Ovary (tissue), 3 donors: ENCODE results near the gene ANKRD31.

Source experiments
- CTCF ChIP-seq, 3 donors: fragments of 450-650 bp in 2 of 3; fragments of 200-600 bp in 1 of 3; IDR thresholded peaks; one replicate each; pipeline versions ENCODE4 v1.5.1 to v1.8.0; 2016 to 2022; ENCODE audit warnings: antibody characterized with exemption in 3 of 3, mild to moderate bottlenecking in 1 of 3
- EP300 ChIP-seq: sonication (generic); formaldehyde crosslinking; IDR thresholded peaks from one replicate; pipeline ENCODE4 v1.6.1; 2017; ENCODE audit warnings: antibody characterized with exemption
- POLR2A ChIP-seq: fragments of 450-650 bp; IDR thresholded peaks from one replicate; pipeline ENCODE4 v1.6.1; 2017; ENCODE audit warnings: antibody characterized with exemption, mild to moderate bottlenecking, moderate library complexity
- donor health status: DM: no; HTN: no; CAD: no.

GRCh38 chr5:75199946-75200345 is 36.7 kb downstream of the ANKRD31 start:
- TF ChIP-seq CTCF (IDR thresholded peaks at IDR 0.05) = no peak
- no peak for TF ChIP-seq EP300
- TF ChIP-seq POLR2A = no peak
